NCI-H2107 (cell line): Measurements from ENCODE around the gene SELENOM.
"Not testable (repeated sequence)": the region's sequence is repeated elsewhere in the genome, so short reads cannot be mapped to it uniquely, and the experiment has no call there.

Experiments used
- DNase-seq: peaks from one replicate; lab custom pipeline; 2025; lab: John Stamatoyannopoulos, UW

The SELENOM gene

DNA sequence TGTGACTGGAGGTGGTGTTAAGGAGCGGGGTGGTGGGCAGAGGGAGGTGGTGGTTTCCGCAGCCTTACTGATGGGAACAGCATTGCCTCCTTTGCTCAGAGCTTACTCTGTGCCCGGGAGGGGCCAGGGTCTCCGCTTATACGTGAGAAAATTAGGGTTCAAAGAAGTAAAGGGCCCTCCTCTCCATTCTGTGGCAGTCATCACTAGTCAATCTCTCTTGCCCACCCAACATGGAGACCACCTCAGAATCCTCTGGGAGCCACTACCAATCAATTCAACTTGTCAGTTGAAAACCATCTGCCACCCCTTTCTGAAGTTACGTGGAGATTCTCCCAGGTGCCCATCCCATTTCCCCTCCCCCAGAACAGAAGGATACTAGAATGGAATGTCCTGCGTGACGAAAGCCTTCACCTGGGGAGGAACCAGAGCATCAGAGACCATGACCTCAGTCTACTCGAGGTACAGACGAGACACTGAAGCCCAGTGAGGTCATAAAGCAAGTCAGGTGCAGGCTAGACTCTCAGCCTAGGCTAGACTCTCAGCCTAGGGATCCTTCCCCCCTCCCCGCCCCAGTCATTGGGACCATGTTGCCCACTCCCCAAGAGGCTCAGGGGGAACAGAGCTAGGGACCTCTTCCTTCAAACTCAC lies 2.0 kb downstream of the SELENOM start:
- DNase-seq = no peak

DNA sequence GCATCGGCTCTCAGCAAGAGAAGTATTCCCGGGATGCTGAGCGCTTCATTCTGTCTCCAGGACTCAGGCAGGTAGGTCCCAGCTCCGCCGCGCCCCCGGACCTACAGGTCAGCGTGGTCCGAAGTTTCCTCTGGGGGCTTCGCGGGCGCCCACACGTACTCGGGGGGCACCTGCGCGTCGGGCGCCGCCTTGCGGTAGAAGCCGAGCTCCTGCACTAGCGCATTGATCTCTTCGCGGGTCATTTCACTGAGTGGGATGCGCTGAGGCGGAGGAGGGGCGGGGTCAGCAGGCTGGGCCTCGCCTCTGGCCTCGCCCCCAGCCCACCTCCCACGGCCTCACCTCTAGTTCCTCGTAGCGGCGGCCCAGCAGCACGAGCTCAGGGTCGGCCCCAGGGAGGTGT lies 2.5 kb downstream of the SELENOM start:
- no peak for DNase-seq

DNA sequence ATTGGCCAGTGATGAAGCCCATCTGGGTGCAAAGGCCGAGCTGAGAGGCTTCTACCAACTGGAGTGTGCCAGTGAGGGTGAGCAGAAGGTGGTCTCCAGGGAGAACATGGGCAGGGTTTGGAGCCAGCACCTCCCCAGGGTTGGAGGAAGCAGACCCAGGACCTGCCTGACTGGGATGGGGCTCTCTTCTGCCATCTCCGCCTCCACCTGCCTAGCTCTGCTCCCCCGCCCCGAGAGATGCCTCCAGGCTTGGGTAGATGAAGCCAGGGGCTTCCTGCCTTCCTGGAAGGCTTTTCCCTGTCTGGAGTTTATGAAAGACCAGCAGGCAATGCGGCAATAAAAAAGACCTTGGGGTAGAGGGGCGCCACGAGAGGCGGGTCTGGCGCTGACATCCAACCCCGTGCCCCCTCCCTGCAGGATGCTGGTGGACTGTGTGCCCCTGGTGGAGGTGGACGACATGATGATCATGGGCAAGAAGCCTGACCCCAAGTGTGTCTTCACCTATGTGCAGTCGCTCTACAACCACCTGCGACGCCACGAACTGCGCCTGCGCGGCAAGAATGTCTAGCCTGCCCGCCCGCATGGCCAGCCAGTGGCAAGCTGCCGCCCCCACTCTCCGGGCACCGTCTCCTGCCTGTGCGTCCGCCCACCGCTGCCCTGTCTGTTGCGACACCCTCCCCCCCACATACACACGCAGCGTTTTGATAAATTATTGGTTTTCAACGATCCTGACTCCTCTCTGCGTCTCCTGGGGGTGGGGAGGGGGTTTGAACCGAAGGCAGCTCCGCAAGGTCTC lies 3.3 kb downstream of the SELENOM start:
- DNase-seq = no peak

DNA sequence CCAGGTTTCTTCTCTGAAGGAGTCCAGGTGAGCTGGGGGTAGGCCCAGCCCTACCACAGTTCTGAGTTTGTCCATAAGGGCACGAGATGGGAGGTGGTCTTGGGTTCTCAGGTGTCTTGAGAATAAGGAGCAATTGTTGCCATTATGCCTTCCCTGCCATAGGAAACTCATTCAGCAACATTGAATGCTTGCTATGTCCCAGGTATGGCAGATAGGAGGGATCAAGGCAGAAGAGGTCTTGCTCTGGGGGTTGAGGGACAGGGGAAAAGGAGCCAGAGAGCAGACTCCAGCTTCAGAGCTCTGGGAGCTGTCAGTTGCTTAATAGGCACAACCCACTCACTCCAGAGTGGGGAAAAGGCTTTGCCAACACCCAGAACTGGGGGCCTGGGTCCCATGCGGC lies 4.3 kb downstream of the SELENOM start:
- no peak for DNase-seq

DNA sequence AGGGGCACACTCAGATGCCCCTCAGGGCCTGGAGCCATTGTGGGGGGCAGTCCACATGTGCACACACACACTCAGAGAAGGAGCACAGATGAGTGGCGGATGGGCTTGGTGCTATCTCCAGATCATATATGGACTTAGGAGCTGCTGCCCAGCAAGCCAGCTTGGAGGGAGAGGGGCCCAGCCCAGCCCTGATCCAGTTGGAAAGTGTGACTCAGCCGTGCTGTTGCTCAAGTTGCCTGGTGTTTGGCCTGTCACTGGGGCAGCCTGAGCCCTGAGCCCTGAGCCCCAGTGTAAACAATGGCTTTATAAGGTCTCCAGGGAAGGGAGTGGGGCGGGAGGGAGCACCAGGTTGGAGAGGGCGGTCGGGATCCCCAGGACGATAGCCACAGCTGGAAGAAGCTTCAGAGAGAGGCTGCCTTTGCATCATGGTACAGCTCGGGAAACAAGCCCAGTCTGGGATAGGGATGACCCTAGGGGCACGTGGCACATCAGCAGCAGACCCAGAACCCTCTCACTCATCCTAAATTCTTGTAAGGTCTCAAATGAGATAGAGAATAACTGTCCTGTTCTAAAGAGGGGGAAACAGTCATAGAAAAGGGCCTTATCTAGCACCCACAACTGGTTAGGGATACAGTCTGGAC lies 4.8 kb downstream of the SELENOM start:
- no peak for DNase-seq

DNA sequence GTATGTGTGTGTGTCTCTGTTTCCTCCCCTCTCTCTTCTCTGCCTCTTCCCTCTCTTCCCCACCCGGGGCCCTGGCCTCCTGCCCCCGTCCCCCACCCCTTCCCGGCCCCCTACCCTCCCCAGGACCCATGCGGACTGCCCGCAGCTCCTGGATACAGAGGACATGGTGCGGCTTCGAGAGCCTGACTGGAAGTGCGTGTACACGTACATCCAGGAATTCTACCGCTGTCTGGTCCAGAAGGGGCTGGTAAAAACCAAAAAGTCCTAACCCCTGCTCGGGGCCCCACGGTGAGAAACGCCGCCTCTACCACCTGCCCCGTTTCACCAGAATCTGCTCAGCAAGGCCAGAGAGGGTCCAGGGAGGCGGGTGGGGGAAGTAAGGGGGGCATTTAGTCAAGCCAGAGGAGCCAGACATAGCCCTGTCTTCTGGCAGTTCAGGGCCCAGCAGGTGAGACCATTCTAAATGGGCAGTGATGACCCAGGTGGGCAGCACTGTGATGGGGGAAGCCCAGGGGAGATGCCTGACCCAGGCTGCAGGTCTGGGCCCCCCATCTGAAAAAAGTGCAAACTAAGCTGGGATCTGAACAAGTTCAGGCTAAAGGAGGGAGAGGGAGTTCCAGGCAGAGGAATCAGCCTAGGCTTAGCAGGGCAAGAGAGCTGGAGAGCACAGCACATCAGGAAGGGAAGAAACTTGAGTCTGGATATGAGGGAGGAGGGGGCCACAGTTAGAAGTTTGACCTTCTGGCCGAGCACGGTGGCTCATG lies 6.4 kb downstream of the SELENOM start:
- DNase-seq = no peak

DNA sequence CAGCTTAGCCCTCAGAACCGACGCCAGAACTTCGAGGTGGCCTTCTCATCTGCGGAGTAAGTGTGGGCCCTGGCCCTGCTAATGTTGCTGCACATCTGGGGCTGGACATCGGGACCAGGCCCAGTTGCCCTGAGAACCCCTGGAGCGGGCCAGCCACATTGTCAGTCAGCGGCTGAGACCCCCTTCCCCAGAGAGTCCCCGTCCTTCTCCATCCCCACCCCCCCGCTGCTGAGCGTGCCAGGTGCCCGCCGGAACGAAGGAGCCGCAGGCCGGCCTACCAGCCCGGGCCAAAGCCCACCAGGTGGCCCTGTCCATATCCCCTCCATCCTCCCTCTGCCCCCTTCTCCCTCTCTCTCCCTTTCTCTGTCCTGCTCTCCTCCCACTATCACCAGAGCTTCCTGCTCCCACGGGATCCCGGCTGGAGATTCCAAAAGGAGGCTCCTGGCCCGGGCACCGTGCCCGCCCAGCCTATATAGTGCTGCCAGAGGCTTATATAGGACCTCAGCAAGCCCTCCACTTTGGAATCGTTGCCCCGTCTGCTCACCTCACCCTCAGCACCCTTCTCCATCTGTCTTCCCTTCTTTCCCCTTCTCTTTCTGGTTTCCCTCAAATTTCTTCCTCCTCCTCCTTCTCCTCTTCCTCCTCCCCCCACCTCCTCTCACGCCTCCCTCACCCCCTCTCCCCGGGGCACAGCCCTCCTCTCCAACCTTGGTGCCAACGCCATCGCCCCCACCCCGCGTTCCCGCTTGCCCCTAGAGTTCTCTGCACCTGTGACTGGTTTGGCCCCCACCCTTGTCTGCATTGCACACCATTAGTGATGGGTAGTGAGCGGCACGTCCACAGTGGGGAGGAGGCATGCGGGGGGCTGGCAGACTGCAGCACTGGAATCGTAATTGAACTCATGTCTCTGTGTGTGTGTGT lies 7.3 kb downstream of the SELENOM start:
- no peak for DNase-seq

DNA sequence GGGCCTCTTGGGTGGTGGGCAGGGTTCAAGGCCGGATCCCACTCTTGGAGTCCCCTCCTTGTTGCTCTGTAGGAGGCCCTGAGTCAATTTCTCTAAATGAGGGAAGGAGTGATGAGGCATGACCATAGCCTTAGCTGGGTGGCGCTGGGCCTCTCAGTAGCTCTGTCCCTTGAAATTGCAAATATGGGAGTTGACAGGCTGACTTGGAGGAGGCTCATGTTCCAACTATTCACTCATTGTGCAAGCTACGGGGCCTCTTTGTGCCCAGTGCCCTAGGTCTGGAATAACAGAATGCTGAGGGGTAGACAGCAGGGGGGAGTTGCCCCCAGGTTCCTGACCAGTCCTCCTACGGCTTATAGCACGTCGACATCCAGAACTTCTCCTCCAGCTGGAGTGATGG lies 8.0 kb downstream of the SELENOM start:
- no peak for DNase-seq

DNA sequence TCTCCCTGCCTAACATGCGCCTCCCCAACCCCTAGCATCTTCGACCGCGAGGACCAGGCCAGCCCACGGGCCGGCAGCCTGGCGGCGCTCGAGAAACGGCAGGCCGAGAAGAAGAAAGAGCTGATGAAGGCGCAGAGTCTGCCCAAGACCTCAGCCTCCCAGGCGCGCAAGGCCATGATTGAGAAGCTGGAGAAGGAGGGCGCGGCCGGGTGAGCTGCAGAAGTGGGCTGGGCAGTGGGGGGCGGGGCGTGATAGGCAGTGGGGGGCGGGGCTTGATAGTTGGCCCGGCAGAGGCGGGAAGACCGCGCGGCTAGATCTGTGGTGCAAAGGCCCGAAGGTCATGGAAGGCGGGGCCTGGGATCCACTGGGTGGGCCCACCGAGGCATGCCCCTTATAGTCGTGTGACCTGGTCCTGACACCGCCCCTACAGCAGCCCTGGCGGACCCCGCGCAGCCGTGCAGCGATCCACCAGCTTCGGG lies 8.7 kb downstream of the SELENOM start:
- no peak for DNase-seq

DNA sequence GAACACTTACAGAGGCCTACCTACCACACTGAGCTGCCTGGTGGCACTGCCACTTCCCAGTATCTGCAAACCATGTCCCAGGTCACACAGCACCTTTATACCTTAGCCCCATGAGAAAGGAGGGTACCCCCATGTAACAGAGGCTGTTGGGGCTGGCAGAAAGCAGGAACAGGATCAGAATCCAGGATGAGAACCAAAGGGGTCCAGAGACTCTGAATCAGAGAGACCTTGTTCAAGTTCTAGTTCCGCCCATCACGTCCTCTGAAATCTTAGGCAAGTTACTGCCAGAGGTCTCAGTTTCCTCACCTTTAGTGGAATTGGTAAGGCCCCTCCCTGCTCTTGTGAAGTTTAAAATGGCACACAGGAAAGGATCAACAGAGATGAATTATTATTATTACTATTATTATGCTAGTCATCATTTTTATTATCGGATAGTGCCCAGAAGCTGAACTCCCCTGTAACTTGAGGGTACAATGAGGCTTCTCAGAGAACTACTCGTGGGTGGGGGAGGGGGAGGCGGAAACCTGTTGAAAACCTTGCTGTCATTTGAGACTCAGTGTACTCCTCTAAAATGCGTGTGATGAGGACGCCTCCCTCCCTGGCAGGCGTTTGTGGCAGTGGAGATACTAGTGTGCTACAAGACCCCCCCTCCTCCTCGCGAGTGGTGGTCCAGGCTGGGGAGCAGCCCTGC lies 9.3 kb downstream of the SELENOM start:
- no peak for DNase-seq

DNA sequence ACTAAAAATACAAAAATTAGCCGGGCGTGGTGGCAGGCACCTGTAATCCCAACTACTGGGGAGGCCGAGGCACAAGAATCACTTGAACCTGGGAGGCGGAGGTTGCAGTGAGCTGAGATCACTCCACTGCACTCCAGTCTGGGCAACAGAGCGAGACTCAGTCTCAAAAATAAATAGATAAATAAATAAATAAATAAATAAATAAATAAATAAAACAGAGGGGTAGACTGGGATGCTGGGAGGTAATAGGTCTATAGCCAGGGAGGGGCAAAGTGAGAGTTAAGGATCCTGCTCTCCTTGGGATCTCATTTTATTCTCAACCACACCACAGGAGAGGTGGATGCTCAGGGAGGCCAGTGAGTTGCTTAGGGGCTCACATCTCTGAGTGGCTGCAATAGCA lies 9.8 kb downstream of the SELENOM start:
- not testable (repeated sequence) for DNase-seq

DNA sequence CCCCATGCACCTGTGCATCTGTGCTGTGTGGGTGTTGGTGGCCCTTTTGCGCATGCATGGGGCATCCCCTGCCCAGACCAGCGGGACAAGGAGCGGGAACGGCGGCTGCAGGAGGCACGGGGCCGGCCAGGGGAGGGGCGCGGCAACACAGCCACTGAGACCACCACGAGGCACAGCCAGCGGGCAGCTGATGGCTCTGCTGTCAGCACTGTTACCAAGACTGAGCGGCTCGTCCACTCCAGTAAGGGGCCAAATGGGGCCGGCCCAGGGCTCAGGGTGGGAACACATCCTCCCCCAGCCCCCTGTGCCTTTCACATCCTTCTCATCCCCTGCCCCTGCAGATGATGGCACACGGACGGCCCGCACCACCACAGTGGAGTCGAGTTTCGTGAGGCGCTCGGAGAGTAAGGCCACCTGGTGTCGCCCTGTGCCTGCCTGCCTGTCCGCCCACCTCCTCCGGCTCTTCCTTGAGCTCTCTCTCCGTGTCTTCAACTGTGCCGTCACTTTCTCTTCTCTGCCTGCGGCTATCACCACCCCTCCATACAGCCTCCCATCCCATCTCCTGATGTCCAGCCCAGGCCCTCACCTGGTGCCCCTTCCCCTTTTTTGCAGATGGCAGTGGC lies 10.6 kb downstream of the SELENOM start:
- no peak for DNase-seq

DNA sequence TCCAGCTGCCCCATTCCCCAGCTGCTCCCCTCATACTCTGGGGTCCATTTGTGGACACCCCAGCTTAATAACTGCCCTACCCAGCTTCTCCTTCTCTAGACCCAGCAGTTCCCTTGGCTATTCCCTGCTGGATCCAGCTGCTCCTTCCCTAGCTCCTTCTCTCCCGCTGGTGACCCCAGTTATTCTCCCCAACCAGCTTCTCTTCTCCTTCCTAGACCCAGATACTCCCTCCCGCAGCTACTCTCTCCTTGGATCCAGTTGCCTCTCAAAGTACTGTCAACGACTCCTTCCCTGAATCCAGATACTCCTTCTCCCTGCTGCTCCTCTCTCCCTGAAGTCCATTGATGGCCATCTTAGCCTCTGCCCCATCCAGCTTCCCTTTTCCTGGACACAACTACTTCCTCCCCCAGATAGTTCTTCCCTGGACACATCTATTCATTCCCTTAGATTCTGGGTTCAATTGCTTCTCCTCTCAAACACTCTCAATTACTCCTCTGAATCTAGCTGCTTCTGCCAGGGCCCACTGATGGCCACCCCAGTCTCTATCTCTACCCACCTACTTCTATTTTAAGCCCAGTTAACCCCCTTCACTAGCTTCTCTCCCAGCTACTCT lies 11.6 kb downstream of the SELENOM start:
- no peak for DNase-seq

DNA sequence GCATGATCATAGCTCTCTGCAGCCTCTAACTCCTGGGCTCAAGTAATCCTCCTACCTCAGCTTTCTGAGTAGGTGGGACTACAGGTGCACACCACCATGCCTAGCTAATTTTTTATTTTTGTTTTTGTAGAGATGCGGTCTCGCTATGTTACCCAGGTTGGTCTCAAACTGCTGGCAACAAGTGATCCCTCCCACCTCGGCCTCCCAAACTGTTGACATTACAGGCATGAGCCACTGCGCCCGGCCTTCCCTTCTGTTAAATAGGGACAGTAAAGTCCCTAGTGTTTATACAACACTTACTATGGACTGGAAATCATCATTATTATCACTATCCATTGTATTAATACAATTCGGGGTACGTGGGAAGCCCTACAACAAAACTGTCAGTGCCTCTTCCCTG lies 12.6 kb downstream of the SELENOM start:
- no peak for DNase-seq

DNA sequence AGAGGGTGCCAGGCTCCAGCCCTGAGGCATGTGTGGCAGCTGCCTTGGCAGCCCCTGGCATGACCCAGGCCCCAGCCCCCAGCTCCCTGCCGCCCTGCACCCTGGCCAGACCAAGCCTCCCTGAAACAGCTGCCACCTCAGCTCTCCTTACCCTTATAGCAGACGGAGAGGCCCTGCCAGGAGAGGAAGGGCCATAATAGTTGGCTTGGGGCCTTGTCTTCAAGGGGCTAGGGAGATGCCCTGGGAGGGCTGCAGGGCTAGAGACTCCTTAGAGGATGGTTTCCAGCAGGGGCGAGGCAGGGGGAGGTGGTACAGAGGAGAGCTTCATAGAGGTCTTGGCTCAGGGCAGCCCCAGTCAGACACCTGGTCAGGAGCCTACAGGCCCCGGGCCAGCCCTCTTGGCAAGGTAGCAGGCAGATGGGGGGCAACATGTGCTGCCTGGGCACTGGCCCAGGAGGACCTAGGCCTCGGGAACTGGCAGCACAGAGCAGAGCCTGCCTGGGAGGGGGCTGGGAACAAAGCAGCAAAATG lies 13.3 kb downstream of the SELENOM start:
- DNase-seq = no peak

DNA sequence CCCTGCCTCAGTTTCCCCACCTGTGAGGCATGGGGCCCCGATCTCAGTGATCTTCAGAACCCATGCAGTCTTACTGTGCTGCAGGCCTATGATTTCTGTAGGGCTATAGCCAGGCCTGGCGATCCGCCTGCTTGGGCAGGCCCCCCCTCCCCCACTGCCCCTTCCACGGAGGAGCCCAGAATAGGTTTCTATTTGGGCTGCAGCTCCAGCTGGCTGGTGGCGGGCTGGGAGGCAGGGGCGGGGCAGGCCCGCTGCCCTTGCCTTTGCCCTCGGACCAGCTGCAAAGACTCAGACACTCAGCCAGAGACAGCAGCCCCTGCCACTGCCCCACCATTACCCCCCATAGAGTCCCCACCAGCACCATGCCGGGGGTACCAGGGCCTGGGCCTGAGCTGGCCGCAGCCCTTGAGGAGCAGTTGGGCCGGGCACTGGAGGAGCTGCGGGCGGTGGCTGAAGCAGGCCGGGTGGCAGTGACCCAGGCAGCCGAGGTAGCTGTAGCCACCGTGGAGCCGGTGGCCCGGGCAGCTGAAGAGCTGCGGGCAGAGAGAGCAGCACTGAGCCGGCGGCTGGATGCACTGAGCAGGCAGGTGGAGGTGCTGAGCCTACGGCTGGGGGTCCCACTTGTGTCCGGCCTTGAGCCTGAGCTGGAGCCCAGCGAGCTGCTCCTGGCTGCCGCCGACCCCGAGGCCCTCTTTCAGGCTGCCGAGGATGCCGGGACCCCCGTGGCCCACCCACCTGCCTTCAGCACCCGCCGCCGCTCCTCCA lies 14.1 kb downstream of the SELENOM start:
- DNase-seq = no peak

DNA sequence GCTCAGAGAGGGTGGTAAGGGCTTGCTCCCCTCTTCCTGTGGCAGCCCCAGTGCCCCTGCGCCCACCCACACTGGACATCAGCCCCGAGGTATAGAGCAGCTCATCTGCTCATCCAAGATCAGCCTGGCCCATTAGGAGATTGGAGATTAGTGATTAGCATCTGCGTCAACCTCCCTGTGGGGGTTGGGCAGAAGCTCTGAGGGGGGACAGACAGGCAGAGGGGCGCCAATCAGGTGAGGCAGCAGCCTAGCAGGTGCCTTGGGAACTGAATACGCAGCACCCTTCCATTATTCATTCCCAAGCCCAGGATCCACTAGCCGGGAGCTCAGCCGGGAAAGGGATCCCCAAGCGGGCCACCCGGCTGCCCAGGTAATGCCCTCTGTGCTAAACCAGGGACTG lies 15.2 kb downstream of the SELENOM start:
- DNase-seq = no peak

DNA sequence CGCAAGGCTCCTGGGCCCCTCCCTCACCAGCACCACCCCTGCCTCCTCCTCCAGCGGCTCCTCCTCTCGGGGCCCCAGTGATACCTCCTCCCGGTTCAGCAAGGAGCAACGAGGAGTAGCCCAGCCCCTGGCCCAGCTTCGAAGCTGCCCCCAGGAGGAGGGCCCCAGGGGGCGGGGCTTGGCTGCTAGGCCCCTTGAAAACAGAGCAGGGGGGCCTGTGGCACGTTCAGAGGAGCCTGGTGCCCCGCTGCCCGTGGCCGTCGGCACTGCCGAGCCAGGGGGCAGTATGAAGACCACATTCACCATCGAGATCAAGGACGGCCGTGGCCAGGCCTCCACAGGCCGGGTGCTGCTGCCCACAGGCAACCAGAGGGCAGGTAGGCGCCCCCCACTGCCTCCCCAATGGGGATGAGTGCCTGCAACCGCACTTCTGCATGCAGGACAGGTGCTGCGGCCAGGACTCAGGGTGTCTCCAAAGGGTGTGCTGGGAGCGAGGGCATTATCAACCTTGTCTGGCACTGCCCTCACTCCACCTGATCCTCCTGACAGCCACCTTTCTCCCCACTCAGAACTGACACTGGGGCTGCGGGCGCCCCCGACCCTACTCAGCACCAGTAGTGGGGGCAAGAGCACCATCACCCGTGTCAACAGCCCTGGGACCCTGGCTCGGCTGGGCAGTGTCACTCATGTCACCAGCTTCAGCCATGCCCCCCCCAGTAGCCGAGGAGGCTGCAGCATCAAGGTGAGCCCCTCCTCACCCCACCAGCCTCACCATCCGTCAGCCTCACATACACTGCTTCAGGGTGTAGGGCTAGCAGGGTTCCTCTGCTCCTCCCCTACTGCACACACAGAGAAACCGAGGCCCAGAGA lies 16.0 kb downstream of the SELENOM start:
- DNase-seq = no peak
